Fibroblast of the aortic adventitia (primary cell): Measurements from ENCODE around the gene SPTBN2. TPM values are rescaled to one million over a fixed set of nuclear protein-coding genes. Genes with fewer than 3 reads are reported as not detected.

Experiments used
- DNase-seq: peaks from one replicate; pipeline ENCODE4 v3.0.0-alpha.2; 2010; ENCODE audit warnings: low read depth
- H3K4me3 ChIP-seq: 2 replicates; pipeline ENCODE4 v1.5.1; 2011; ENCODE audit warnings: low read depth, mild to moderate bottlenecking, control low read depth, low read length, moderate library complexity
- total RNA-seq: library from RNA; depleted of rRNA; stranded (reverse); fragments of >200 nt; gene quantifications from 2 replicates; pipeline ENCODE4 v1.2.3, GENCODE V29; 2012; ENCODE audit warnings: low replicate concordance
- TF ChIP-seq, protein P1 (sequence below): IDR thresholded peaks from 2 replicates; pipeline ENCODE4 v1.5.1; 2011; ENCODE audit warnings: mild to moderate bottlenecking, low read length, control low read depth, inconsistent platforms; ENCODE audit not compliant: insufficient read depth

The SPTBN2 gene
- total RNA-seq, 1 donor: 0.27 TPM

DNA sequence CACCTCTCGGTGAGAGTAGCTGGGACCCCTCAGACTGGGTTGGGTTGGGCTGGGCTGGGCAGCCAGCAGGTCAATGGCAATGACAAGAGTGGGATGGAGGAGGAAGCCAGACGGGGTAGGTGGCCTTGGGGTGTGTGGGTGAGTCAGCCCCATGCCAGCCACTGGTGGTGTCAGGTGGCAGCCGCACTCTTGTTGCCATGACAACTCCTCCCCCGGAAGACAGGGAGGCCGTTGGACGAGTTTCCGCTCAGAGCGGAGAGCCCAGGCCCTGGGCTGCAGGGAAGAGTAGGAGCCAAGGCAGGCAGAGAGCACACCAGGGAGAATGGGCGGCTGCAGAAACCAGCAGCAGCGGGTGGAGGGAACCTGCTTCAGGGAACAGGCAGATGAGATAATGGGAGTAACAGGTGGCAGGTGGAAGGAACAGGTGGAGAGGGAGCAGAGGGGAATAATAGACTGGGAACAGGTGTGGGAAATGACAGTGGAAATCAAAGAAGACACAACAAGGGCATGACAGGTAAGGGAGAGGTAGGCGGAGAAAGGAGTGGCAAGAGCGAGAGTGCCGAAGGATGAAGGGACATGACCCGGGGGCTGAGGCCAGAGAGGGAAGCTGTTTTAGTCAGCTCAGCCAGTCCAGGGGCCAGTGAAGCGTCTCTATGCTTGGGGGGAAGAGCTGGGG lies 8.7 kb downstream of the SPTBN2 start:
- no peak overlapping the region for H3K4me3 ChIP-seq
- no peak for DNase-seq
- TF ChIP-seq, protein P1, sequence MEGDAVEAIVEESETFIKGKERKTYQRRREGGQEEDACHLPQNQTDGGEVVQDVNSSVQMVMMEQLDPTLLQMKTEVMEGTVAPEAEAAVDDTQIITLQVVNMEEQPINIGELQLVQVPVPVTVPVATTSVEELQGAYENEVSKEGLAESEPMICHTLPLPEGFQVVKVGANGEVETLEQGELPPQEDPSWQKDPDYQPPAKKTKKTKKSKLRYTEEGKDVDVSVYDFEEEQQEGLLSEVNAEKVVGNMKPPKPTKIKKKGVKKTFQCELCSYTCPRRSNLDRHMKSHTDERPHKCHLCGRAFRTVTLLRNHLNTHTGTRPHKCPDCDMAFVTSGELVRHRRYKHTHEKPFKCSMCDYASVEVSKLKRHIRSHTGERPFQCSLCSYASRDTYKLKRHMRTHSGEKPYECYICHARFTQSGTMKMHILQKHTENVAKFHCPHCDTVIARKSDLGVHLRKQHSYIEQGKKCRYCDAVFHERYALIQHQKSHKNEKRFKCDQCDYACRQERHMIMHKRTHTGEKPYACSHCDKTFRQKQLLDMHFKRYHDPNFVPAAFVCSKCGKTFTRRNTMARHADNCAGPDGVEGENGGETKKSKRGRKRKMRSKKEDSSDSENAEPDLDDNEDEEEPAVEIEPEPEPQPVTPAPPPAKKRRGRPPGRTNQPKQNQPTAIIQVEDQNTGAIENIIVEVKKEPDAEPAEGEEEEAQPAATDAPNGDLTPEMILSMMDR: no peak

DNA sequence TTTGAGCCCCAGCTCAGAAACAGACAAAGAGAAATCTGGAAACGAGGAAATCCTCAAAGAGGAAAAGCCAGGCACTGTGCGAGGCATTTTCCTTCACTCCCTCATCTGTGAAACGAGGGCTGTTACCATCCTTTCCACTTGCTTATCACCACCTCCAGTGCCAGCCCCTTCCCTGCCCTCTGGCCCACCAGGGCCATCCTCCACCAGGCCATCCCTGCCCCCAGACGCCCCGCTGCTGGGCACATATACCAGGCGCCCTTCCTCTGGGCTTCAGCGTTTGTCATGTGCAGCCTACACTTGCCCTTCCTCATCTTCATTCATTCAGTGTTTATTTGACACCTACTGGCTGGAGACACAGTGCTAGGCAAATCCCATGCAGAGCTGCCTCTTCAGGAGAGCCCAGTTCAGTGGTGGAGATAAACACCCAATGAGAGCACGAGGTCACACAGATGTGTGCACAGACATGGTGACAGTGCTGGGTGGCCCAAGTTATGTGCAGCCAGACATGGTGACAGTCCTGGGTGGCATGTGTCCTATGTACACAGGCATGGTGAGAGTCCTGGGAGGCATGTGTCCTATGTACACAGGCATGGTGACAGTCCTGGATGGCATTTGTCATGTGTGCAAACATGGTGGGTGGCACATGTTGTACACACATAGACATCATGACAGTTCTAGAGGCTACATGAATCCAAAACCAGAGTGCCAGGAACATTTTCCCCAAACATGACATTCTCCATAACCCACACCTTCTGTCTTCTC lies 9.7 kb downstream of the SPTBN2 start:
- DNase-seq: no peak
- no peak overlapping the region for H3K4me3 ChIP-seq
- TF ChIP-seq, protein P1: no peak

DNA sequence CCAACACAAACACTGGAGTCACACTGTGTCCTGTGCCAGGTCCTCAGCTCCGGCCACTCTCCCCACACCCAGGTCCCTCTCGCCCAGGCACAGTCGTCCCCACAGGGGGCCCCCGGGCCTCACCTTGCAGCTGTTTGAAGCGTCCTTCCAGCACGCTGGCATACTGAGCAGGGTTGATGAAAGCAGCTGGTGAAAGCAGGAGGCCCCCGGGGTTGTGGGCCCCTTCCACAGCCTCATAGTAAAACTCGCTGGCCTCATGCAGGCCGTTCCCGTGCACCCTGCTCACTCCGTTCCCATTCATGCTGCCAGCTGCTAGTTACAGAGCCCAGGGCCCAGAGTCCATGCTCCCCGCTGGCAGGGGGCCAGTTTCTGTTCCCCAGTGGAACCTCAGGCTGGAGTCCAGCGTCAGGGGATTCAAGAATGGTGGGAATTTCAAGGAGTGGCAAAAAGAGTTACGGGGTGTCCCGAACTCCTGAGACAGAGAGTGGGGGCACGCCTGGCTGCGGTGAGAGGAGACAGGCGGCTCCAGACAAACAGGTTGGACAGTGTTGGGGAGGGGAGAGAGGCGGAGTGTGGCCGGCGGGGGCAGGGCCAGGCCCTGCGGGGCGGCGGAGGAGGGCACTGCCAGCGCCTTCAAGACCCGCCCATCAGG lies 10.6 kb downstream of the SPTBN2 start:
- no peak for DNase-seq
- TF ChIP-seq, protein P1: no peak
- no peak overlapping the region for H3K4me3 ChIP-seq

DNA sequence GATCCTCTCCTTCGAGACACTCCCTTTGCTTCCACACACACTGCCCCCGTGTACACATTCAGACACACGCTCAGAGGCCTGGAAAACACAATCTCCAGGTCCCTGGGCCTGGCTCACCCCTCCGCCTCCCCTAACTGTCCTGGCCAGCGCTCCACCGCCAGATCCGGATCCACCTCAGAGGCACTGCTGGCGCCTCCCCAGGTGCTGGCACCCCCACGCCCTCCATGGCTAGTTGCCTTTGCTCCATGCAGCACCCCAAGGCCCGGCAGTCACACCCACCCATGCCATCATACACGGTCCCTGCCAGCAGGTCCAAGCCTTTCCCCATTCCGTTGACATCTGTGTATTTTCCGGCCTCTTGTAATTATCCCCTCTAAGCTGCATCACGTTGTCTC lies 11.1 kb downstream of the SPTBN2 start:
- H3K4me3 ChIP-seq: no peak overlapping the region
- DNase-seq: no peak
- TF ChIP-seq, protein P1: no peak

DNA sequence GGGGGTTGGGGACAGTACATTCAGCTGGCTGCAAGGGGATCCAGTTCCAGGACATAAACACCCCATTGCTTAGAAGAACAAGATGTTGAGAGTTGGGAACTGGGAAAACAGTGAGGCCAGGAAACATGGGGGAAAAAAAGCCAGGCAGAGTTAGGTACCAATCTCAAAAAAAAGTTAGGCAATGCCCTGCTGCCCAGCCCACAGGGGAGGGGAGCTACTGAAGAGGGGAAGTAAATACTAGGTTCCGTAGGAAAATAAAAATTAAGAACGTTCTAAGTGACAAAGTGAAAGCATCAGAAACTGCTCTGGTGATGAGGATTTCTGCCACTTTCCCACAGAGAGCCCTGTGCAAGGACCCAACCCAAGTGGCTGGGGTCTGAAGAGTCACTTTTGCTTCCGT lies 12.0 kb downstream of the SPTBN2 start:
- H3K4me3 ChIP-seq: no peak overlapping the region
- TF ChIP-seq, protein P1: no peak
- DNase-seq: no peak

DNA sequence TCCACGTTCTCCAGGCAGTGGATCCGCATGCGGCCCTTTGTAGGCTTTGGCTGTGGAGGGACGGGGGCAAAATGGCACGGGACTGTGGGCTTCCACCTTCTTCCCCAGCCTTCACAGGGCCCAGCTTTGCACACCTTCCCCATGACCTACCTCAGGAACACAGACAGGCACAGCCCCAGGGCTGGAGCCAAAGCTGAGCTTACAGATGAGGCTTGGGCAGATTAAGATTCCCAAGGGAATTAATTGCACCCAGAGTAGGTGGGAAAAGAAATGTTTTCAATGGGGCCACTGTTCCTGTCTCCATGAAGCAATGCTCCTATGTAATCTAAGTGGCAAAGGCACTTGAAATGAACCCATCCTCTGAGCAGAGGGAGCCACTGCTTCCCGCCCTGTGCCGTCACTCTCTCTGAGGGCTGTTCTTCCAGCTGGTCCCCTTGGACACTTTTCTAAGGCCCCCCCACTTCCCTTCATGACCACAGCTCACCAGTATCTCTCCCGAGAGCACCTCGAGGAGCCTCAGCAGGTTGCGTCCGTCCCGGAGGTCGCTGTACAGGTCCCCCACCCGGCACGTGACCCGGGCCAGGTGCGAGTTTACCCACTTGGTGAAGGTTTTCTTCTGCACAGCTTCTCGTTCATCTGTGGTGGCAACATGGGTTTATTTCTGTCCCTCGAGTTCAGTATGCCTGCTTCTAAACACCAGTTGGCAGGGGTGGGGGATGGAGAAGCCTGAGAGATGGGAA lies 13.5 kb downstream of the SPTBN2 start:
- H3K4me3 ChIP-seq: no peak overlapping the region
- TF ChIP-seq, protein P1: no peak
- DNase-seq: no peak
